Gastrocnemius medialis (tissue), 4 donors: ENCODE data around the gene IL13. TPM values are rescaled to one million over a fixed set of nuclear protein-coding genes. Genes with fewer than 3 reads are reported as not detected.

Experiments used
- ATAC-seq, 2 donors: fragments of 150-250 bp; one replicate each; pipeline ENCODE4 v1.9.1; 2016
- DNase-seq, 2 donors: peaks; one replicate each; pipeline ENCODE4 v3.0.0-alpha.2; 2019
- H3K27ac ChIP-seq, 4 donors: fragments of 200-600 bp; sonication (generic); 1 replicate in 1 of 4; 2 replicates in 3 of 4; pipeline ENCODE4 v1.5.1; 2016 to 2018; ENCODE audit warnings: mild to moderate bottlenecking in 2 of 4, moderate library complexity in 1 of 4
- H3K27me3 ChIP-seq, 3 donors: fragments of 200-600 bp; sonication (generic) in 2 of 3; 1 replicate in 1 of 3; 2 replicates in 2 of 3; pipeline versions ENCODE4 v1.5.1 to v1.6.0; 2016 to 2019; ENCODE audit warnings: mild to moderate bottlenecking in 1 of 3, moderate library complexity in 1 of 3
- H3K36me3 ChIP-seq, 2 donors: fragments of 200-600 bp; sonication (generic) in 1 of 2; one replicate each; pipeline ENCODE4 v1.5.1; 2017 to 2018
- H3K4me1 ChIP-seq, 2 donors: fragments of 200-600 bp; sonication (generic) in 1 of 2; one replicate each; pipeline ENCODE4 v1.5.1; 2016 to 2017; ENCODE audit warnings: mild to moderate bottlenecking in 2 of 2
- H3K4me3 ChIP-seq, 4 donors: fragments of 200-600 bp; sonication (generic) in 3 of 4; 1 replicate in 1 of 4; 2 replicates in 3 of 4; pipeline ENCODE4 v1.5.1; 2016 to 2019; ENCODE audit warnings: mild to moderate bottlenecking in 2 of 4
- H3K9me3 ChIP-seq, 3 donors: fragments of 200-600 bp; sonication (generic) in 2 of 3; 1 replicate in 1 of 3; 2 replicates in 2 of 3; pipeline ENCODE4 v1.5.1; 2016 to 2019
- POLR2A ChIP-seq, 2 donors: fragments of 450-650 bp; IDR thresholded peaks; one replicate each; pipeline ENCODE4 v1.6.1; 2017; ENCODE audit warnings: antibody characterized with exemption in 2 of 2, mild to moderate bottlenecking in 2 of 2, moderate library complexity in 2 of 2
- in situ Hi-C, 4 donors: fragments of 200-750 bp; cut with MboI; loops; one replicate each; pipeline versions ENCODE4 v1.15.0 to v1.8.0; 2017; ENCODE audit warnings: low sequenced_read_pairs in 4 of 4
- intact Hi-C: fragments of 100-400 bp; cut with DNase I; formaldehyde crosslinking; loops from one replicate; pipeline ENCODE4 v1.15.1; 2023; ENCODE audit warnings: low total_unique reads
- total RNA-seq, 4 donors: library from RNA; depleted of rRNA; stranded (reverse); fragments of >200 nt; gene quantifications; one replicate each; pipeline versions ENCODE4 v1.1.0 to v1.2.3, GENCODE V29; 2016
- TF ChIP-seq, protein P1 (sequence below), 5 experiments: fragments of 450-650 bp in 3 of 5; fragments of 200-600 bp in 2 of 5; sonication (generic) in 2 of 5; IDR thresholded peaks in 4 of 5; conservative IDR thresholded peaks in 1 of 5; 1 replicate in 4 of 5; 2 replicates in 1 of 5; pipeline ENCODE4 v1.5.1; 2016 to 2019; ENCODE audit warnings: antibody characterized with exemption in 5 of 5, mild to moderate bottlenecking in 3 of 5, moderate library complexity in 3 of 5

IL13 gene
- total RNA-seq, 4 donors from 2014 or later = not detected

DNA sequence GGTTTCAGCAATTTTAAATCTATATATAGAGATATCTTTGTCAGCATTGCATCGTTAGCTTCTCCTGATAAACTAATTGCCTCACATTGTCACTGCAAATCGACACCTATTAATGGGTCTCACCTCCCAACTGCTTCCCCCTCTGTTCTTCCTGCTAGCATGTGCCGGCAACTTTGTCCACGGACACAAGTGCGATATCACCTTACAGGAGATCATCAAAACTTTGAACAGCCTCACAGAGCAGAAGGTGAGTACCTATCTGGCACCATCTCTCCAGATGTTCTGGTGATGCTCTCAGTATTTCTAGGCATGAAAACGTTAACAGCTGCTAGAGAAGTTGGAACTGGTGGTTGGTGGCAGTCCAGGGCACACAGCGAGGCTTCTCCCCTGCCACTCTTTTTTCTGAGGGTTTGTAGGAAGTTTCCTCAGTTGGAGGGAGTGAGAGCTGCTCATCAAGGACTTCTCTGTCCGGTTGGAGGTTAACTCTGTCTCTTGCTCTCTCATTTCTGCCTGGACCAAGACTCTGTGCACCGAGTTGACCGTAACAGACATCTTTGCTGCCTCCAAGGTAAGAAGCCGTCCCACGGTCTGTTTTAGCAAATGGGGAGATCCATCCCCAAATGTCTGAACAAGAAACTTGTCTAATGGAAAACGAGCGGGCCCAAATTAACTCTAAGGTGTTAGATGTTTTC is 16.1 kb downstream of the IL13 start, which contains the start of gene IL4:
Gene IL4, plus strand, starts transcription at position 51 of the 692 bp plus-strand sequence. Its CDS starts 62 bp downstream, at position 113.
- Histone ChIP-seq H3K4me3 (no peak within 1 kb of the TSS), H3K36me3 (no peaks in the 10 kb centered on the region), H3K9me3 (no peaks in the 10 kb centered on the region), H3K4me1 (no peaks in the 10 kb centered on the region), H3K27ac (no peak within 1 kb of the TSS), H3K27me3 (no peaks in the 10 kb centered on the region)
- ATAC-seq (no peak), DNase-seq (no peak)
- in situ Hi-C loops (no loop called here), intact Hi-C loops (no loop called here)
- no peak for TF ChIP-seq POLR2A (IDR thresholded peaks at IDR 0.05)
- TF ChIP-seq, protein P1, sequence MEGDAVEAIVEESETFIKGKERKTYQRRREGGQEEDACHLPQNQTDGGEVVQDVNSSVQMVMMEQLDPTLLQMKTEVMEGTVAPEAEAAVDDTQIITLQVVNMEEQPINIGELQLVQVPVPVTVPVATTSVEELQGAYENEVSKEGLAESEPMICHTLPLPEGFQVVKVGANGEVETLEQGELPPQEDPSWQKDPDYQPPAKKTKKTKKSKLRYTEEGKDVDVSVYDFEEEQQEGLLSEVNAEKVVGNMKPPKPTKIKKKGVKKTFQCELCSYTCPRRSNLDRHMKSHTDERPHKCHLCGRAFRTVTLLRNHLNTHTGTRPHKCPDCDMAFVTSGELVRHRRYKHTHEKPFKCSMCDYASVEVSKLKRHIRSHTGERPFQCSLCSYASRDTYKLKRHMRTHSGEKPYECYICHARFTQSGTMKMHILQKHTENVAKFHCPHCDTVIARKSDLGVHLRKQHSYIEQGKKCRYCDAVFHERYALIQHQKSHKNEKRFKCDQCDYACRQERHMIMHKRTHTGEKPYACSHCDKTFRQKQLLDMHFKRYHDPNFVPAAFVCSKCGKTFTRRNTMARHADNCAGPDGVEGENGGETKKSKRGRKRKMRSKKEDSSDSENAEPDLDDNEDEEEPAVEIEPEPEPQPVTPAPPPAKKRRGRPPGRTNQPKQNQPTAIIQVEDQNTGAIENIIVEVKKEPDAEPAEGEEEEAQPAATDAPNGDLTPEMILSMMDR (IDR thresholded peaks at IDR 0.05 in 4 of 5, conservative IDR thresholded peaks at IDR 0.05 in 1 of 5) = no peak

DNA sequence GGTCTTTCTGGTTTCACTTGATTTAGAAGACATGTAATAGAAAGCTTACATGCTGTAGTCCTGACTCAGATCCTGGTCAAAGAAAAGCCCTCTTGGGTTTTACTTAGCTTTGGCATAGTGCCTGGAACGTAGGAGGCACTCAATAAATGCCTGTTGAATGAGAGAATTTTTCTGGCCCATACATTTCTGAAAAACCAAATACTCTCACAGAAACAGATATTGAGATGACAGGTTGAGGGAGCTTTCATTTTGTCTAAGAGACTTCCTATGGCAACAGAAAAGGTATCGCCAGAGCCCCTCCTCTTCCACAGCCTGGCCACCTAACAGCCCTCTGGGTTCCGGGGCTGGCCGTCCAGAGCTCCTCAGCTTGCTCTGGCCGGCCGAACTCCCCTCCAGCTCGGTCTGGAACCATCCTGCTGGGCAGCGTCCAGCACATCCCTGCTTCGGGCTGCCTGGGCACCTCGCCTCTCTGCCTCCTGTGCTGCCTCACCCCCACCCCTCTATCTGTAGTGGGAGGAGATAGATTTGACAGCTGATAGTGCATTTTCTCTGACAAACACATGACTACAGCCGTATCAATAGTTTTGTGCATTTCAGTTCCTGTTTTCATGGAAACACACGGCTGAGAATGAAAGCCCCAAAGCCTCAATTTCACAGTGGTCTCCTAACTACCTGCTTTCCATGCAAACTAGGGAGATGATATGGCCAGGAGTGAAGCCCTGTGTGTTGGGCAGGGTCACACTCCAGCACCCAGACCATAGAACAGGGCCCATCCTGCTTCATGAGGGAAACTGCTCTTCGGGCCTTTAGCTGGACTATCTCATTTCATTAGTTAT is 16.9 kb downstream of the IL13 start:
- Histone ChIP-seq H3K36me3 (no peaks in the 10 kb centered on the region), H3K27me3 (no peaks in the 10 kb centered on the region), H3K9me3 (no peaks in the 10 kb centered on the region), H3K4me3 (no peak overlapping the region), H3K27ac (no peak overlapping the region), H3K4me1 (no peaks in the 10 kb centered on the region)
- in situ Hi-C loops (no loop called here), intact Hi-C loops (no loop called here)
- no peak for DNase-seq
- TF ChIP-seq POLR2A (IDR thresholded peaks at IDR 0.05) = no peak
- TF ChIP-seq, protein P1 (IDR thresholded peaks at IDR 0.05 in 4 of 5, conservative IDR thresholded peaks at IDR 0.05 in 1 of 5) = no peak
- no peak for ATAC-seq

DNA sequence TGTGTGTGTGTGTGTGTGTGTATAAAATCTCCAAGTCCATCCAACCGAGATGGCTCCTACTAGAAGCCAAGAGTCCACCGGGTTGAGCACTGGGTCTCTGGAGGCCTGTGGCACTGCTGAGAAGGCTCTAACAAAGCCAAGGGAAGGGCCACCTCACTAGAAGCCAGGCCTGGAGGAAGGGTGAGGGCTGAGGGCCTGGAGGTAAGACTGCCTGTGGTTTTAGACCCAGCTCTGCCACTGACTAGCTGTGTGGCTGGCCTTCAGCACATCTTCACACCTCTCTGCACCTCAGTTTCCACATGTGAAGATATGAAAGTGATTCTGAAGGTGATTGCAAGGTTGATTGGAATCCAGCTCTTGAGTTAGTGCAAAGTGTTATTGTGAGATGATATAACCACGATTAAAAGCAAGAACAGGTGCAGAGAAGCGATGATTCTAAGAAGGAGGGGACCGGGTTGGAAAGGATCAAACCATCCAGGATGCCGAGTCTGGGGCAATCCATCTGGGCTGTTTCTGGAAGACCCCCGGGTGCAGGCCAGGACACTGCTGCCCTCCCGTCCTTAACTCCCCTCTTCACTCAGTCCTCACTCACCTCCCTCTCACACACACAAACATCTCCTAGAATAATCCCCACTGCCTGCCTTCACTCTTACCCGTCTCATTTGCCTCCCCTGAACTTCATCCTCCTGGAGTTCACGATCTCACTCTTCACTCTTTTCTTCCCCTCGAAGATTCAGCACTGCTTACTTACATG is 18.1 kb downstream of the IL13 start:
- DNase-seq (no peak), ATAC-seq (no peak)
- no peaks in the 10 kb centered on the region for H3K27me3 ChIP-seq
- H3K36me3 ChIP-seq = no peaks in the 10 kb centered on the region
- intact Hi-C loops = no loop called here
- H3K4me1 ChIP-seq = no peaks in the 10 kb centered on the region
- no peak overlapping the region for H3K4me3 ChIP-seq
- no peak overlapping the region for H3K27ac ChIP-seq
- in situ Hi-C loops = no loop called here
- TF ChIP-seq, protein P1 (IDR thresholded peaks at IDR 0.05 in 4 of 5, conservative IDR thresholded peaks at IDR 0.05 in 1 of 5) = no peak
- TF ChIP-seq POLR2A (IDR thresholded peaks at IDR 0.05) = no peak
- H3K9me3 ChIP-seq = no peaks in the 10 kb centered on the region

DNA sequence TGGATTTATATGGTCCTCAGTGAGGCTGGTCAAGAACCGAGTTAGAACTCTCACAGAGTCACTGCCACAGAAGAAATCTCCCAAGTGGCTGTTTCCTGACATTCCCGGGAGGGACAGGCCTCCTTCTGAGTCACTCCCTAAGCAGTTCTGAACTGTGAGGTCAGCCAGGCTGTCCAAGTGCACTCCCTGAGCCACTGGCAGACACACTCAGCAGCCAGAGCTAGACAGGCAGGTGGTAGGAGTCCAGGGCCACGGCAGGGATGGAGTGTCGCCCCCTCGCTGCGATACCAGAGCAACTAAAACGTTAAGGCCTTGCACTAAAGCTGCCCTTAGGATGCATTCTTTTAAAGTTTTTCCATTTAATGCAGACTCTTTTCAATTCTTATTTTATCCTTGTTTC is 19.2 kb downstream of the IL13 start:
- Histone ChIP-seq H3K36me3 (no peaks in the 10 kb centered on the region), H3K9me3 (no peaks in the 10 kb centered on the region), H3K27me3 (no peaks in the 10 kb centered on the region), H3K27ac (no peak overlapping the region), H3K4me3 (no peak overlapping the region), H3K4me1 (no peaks in the 10 kb centered on the region)
- DNase-seq (no peak), ATAC-seq (no peak)
- TF ChIP-seq POLR2A (IDR thresholded peaks at IDR 0.05) = no peak
- TF ChIP-seq, protein P1 (IDR thresholded peaks at IDR 0.05 in 4 of 5, conservative IDR thresholded peaks at IDR 0.05 in 1 of 5) = no peak
- in situ Hi-C loops = no loop called here
- intact Hi-C loops = no loop called here
